OCI-LY1 (cell line): ENCODE data around the gene TRIO.

ENCODE experiments used
- H2AFZ ChIP-seq: fragments of 200-600 bp; sonication (generic), shearing (Covaris generic); 2 replicates; pipeline ENCODE4 v1.6.0; 2014; ENCODE audit warnings: antibody characterized with exemption, mild to moderate bottlenecking, low read length
- H3F3A ChIP-seq: fragments of 200-600 bp; sonication (generic), shearing (Covaris generic); 2 replicates; pipeline ENCODE4 v1.6.0; 2014; ENCODE audit warnings: mild to moderate bottlenecking, antibody characterized with exemption, low read length, moderate library complexity; ENCODE audit not compliant: insufficient read depth
- H3K27ac ChIP-seq: fragments of 200-600 bp; sonication (generic); 2 replicates; pipeline ENCODE4 v1.5.1; 2014; ENCODE audit warnings: low read length, mixed run types, mild to moderate bottlenecking, low read depth; ENCODE audit not compliant: poor library complexity, severe bottlenecking
- H3K27me3 ChIP-seq: fragments of 200-600 bp; sonication (generic); 2 replicates; pipeline ENCODE4 v1.6.0; 2014; ENCODE audit warnings: antibody characterized with exemption, mild to moderate bottlenecking, low read length, moderate library complexity; ENCODE audit not compliant: insufficient read depth
- H3K36me3 ChIP-seq: fragments of 200-600 bp; sonication (generic); 2 replicates; pipeline ENCODE4 v1.6.1; 2014; ENCODE audit warnings: mild to moderate bottlenecking, antibody characterized with exemption, low read length, moderate library complexity, mixed read lengths; ENCODE audit not compliant: insufficient read depth
- H3K4me1 ChIP-seq: fragments of 200-600 bp; sonication (generic); 2 replicates; pipeline ENCODE4 v1.5.1; 2014; ENCODE audit warnings: mild to moderate bottlenecking, low read length, moderate library complexity; ENCODE audit not compliant: insufficient read depth, severe bottlenecking
- H3K4me2 ChIP-seq: fragments of 200-600 bp; sonication (generic), shearing (Covaris generic); 2 replicates; pipeline ENCODE4 v1.6.1; 2014; ENCODE audit warnings: low read length
- H3K4me3 ChIP-seq: fragments of 200-600 bp; sonication (generic); 2 replicates; pipeline ENCODE4 v1.5.1; 2014; ENCODE audit warnings: low read length, low read depth, mild to moderate bottlenecking, mixed read lengths; ENCODE audit not compliant: poor library complexity, severe bottlenecking
- H3K79me2 ChIP-seq: fragments of 200-600 bp; shearing (Covaris generic); 2 replicates; pipeline ENCODE4 v1.6.1; 2016; ENCODE audit warnings: mixed run types, low read length, mixed read lengths; ENCODE audit not compliant: insufficient read depth
- H3K9ac ChIP-seq: fragments of 200-600 bp; sonication (generic), shearing (Covaris generic); 2 replicates; pipeline ENCODE4 v1.6.1; 2014; ENCODE audit warnings: mild to moderate bottlenecking, low read length, mixed read lengths
- H3K9me2 ChIP-seq: fragments of 200-600 bp; sonication (generic), shearing (Covaris generic); 2 replicates; pipeline ENCODE4 v1.6.1; 2014; ENCODE audit warnings: low read depth, mild to moderate bottlenecking, low read length, mixed read lengths
- H3K9me3 ChIP-seq: fragments of 200-600 bp; shearing (Covaris generic); 2 replicates; pipeline ENCODE4 v1.6.1; 2014; ENCODE audit warnings: low read length, mixed read lengths
- H4K20me1 ChIP-seq: fragments of 200-600 bp; sonication (generic), shearing (Covaris generic); 2 replicates; pipeline ENCODE4 v1.6.0; 2016; ENCODE audit warnings: mild to moderate bottlenecking, low read length; ENCODE audit not compliant: insufficient read depth
- CTCF ChIP-seq: fragments of 200-600 bp; sonication (generic), shearing (Covaris generic); IDR thresholded peaks from 2 replicates; pipeline ENCODE4 v1.5.1; 2017; ENCODE audit warnings: mild to moderate bottlenecking, antibody characterized with exemption, low read length, moderate library complexity, mixed read lengths
- EZH2 ChIP-seq: fragments of 200-600 bp; sonication (generic), shearing (Covaris generic); IDR thresholded peaks from 2 replicates; pipeline ENCODE4 v1.8.0; 2017; ENCODE audit warnings: borderline replicate concordance, mixed run types, mild to moderate bottlenecking, antibody characterized with exemption, low read length, moderate library complexity, mixed read lengths

The TRIO gene

GRCh38 chr5:14488709-14489108 lies 345.6 kb downstream of the TRIO start:
- H4K20me1 ChIP-seq = no peaks in the 10 kb centered on the region
- no peaks in the 10 kb centered on the region for H3K79me2 ChIP-seq
- no peak overlapping the region for H3K27ac ChIP-seq
- TF ChIP-seq EZH2 = no peak
- TF ChIP-seq CTCF = no peak
- H3F3A ChIP-seq = no peaks in the 10 kb centered on the region
- H3K27me3 ChIP-seq = no peaks in the 10 kb centered on the region
- no peaks in the 10 kb centered on the region for H3K36me3 ChIP-seq
- H3K4me1 ChIP-seq = no peaks in the 10 kb centered on the region
- H3K4me2 ChIP-seq = no peak overlapping the region
- H3K9me2 ChIP-seq = no peaks in the 10 kb centered on the region
- H3K9ac ChIP-seq = no peak overlapping the region
- H3K9me3 ChIP-seq = no peaks in the 10 kb centered on the region
- no peak overlapping the region for H2AFZ ChIP-seq
- no peak overlapping the region for H3K4me3 ChIP-seq

- no peaks in the 10 kb centered on the region for H3K79me2 ChIP-seq
- no peaks in the 10 kb centered on the region for H3K36me3 ChIP-seq
- no peak overlapping the region for H3K4me3 ChIP-seq
- no peaks in the 10 kb centered on the region for H3K9me3 ChIP-seq
- H3K4me2 ChIP-seq = no peak overlapping the region
- H3K9ac ChIP-seq = no peak overlapping the region
- no peaks in the 10 kb centered on the region for H3F3A ChIP-seq
- H4K20me1 ChIP-seq = no peaks in the 10 kb centered on the region
- no peaks in the 10 kb centered on the region for H3K4me1 ChIP-seq
- no peaks in the 10 kb centered on the region for H3K9me2 ChIP-seq
- no peaks in the 10 kb centered on the region for H3K27me3 ChIP-seq
- H3K27ac ChIP-seq = no peak overlapping the region
- no peak overlapping the region for H2AFZ ChIP-seq
- TF ChIP-seq EZH2 (no peak), CTCF (no peak)
Measured at GRCh38 chr5:14489643-14490042, 346.5 kb downstream of the TRIO start.

GRCh38 chr5:14490309-14490711 lies 347.2 kb downstream of the TRIO start:
- Histone ChIP-seq H4K20me1 (no peaks in the 10 kb centered on the region), H3K4me2 (no peak overlapping the region), H2AFZ (no peak overlapping the region), H3K9me2 (no peaks in the 10 kb centered on the region), H3K36me3 (no peaks in the 10 kb centered on the region), H3K9ac (no peak overlapping the region), H3K27me3 (no peaks in the 10 kb centered on the region), H3K9me3 (no peaks in the 10 kb centered on the region), H3F3A (no peaks in the 10 kb centered on the region), H3K4me3 (no peak overlapping the region), H3K27ac (no peak overlapping the region), H3K79me2 (no peaks in the 10 kb centered on the region), H3K4me1 (no peaks in the 10 kb centered on the region)
- no peak for TF ChIP-seq CTCF
- TF ChIP-seq EZH2 = no peak
